Choroid plexus epithelial cell (primary cell): Measurements from ENCODE around the gene KCNJ12.

Source experiments
- DNase-seq: peaks from one replicate; pipeline ENCODE4 v3.0.0-alpha.2; 2010; ENCODE audit warnings: low read depth
- H3K4me3 ChIP-seq: 2 replicates; pipeline ENCODE4 v1.5.1; 2011; ENCODE audit warnings: low read depth, mild to moderate bottlenecking, control low read depth, low read length, moderate library complexity
- TF ChIP-seq, protein P1 (sequence below): conservative IDR thresholded peaks from 2 replicates; pipeline ENCODE4 v1.5.1; 2011; ENCODE audit warnings: low read depth, mild to moderate bottlenecking, control low read depth, inconsistent platforms, low read length, moderate library complexity

The KCNJ12 gene

DNA sequence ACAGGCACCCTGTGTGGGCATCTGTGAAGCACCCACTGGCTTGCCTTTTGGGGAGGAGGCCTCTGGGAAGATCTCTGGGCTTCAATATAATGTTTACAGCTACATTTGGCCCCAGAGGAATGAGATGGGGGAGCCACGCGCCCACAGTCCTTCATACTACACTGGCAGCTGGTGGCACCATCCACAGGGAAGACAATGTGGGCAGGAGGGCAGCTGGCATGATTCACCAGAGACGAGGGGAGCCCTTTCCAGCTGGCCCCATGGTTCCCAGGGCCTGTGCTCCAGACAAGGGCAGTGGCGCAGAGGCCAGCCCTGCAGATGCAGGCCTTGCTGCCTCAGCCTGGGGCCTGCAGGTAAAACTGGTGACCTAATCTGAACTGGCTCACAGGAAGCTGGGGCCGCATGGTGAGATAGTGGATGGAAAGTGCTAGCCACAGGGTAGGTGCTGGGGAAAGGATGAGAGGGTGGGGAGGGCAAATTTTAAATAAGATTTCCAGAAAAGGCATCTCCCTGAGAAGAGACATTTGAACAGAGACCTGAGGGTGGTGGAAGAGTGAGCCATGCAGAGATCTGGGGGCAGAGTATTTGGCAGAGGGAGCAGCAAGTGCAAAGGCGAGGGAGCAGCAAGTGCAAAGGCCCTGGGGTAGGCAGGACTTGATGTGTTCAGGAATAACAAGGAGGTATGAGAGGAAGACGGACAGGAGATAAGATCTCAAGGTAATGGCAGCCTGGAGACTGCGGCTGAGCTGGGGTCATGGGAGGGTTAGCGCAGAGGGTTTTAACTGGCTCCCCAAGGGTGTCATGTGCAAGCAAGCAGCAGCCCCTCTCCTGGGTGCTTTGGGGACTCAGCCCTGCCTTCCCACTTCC, 12.1 kb upstream of the KCNJ12 start:
- TF ChIP-seq, protein P1, sequence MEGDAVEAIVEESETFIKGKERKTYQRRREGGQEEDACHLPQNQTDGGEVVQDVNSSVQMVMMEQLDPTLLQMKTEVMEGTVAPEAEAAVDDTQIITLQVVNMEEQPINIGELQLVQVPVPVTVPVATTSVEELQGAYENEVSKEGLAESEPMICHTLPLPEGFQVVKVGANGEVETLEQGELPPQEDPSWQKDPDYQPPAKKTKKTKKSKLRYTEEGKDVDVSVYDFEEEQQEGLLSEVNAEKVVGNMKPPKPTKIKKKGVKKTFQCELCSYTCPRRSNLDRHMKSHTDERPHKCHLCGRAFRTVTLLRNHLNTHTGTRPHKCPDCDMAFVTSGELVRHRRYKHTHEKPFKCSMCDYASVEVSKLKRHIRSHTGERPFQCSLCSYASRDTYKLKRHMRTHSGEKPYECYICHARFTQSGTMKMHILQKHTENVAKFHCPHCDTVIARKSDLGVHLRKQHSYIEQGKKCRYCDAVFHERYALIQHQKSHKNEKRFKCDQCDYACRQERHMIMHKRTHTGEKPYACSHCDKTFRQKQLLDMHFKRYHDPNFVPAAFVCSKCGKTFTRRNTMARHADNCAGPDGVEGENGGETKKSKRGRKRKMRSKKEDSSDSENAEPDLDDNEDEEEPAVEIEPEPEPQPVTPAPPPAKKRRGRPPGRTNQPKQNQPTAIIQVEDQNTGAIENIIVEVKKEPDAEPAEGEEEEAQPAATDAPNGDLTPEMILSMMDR, result no peak
- H3K4me3 ChIP-seq, result no peak overlapping the region
- DNase-seq, result no peak

DNA sequence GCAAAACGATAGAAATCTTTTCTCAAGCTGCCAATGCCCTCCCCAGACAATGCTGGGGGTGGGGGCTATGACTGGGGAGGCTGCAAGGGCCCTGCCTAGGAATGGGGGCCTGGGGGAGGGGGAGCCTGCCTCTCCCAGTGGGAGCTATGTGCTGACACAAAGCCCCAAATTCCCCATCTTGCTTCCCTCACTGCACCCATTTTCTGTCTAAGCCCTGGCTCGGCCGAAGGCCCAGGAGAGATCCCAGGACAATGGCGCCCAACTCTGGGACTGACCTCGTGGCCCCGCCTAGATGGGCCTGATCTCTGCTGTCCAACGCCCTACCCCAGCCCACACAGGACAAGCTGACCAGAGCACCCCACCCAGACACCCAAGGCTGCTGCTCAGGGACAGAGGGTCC, 11.1 kb upstream of the KCNJ12 start:
- no peak overlapping the region for H3K4me3 ChIP-seq
- TF ChIP-seq, protein P1, result no peak
- DNase-seq, result no peak

DNA sequence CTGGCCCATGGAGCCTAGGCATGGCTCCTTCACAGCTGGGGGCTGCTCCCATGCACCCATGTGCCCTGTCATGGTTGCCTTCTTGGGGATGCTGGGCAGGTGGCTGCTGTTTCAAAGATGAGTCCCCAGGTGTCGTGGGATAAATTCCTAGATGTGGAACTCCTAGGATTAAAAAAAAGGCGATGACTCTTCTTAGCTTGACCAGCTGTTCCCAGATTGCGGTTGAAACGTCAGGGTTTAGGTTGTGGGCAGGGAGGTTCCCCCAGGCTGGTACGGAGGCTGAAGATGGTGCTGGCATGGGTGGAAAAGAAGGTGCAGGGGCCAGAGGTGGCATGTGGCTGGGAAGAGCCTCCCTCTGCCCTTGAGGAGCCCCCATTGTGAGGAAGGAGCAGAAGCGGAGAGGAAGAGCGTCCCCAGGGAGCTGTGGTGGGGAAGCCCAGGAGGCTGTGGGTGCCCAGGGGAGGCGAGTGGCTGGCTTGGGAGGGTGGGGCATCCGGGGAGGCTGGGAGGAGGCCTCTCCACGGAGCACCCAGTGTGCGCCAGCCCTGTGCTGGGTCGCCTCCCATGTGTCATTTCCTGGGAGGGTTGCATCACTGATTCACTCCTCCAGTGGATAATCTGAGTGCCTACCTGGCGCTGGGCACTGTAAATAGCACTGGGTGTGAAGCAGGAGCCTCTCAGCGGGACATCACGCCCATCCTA, 7.5 kb upstream of the KCNJ12 start:
- DNase-seq, result no peak
- TF ChIP-seq, protein P1, result no peak

DNA sequence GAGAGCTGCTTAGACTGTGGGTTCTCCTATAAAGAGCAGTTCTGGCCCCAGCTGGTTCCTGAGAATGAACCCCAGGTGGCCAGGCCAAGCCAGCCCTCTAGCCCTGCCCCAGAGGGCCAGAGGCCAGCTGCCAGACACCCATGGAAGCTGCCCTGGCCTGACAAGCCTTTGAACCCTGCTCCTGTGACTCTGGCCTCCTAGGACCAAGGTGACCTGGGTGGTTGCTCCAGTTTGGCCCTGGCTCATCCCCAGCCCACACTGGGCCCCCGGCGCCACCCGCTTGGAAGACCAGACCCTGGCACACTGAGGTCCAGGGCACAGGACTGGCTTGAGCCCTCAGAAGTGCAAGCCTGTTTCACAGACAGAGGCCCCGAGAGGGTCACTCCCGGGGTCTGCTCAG, 6.8 kb upstream of the KCNJ12 start:
- H3K4me3 ChIP-seq, result no peak overlapping the region
- TF ChIP-seq, protein P1, result no peak
- DNase-seq, result no peak

More for the DNA sequence above, 7.5 kb upstream of the KCNJ12 start:
- no peak overlapping the region for H3K4me3 ChIP-seq

DNA sequence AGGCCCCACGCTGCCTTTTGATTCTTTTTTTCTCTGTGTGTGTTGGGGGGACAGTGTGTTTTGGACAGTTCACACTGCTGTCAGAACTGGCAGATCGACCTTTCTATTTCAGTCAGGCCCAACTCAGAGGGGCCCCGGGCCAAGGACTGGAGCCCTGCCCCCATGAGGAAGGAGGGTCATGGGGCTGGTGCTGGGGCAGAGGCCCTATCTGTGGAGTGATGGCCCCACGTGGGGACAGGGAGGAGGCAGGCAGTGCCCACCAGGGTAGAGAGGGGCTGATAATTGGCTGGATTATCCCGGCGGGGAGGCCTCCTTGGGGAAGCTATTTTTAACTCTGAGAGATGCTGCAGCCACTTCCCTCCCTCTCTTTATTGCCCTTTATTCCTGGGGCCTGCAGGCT, 5.7 kb upstream of the KCNJ12 start:
- DNase-seq, result no peak
- TF ChIP-seq, protein P1, result no peak
- H3K4me3 ChIP-seq, result no peak overlapping the region

DNA sequence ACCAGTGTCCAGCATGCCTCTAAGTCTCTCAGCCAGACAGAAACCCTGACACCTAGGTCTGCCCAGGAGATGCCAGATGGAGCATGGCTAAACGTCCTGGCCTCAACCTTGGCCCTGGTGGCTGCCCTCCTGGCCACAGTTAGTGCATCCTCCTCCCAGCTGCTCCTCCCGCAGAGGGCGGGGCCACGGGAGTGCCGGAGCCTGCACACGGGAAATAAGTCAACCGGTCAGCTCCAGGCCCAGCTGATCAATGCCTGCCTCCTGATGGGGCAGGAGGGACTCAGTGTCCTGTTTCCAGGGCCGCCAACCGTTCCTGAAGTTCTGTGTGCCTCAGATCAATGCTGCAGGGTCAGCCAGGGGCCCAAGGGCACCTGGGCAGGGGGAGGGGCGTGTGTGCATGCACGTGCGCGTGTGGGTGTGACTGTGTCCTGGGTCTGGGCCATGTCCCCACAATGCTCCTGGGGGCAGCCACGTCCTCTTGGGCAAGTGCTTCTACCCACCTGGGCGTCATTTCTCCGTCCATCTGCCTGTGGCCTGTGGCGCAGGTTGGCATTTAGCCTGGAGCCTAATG, 4.6 kb upstream of the KCNJ12 start:
- no peak overlapping the region for H3K4me3 ChIP-seq
- TF ChIP-seq, protein P1, result no peak
- no peak for DNase-seq
